Measurements from ENCODE around the gene NDUFB2.
"Not testable (repeated sequence)": the region's sequence is repeated elsewhere in the genome, so short reads cannot be mapped to it uniquely, and the experiment has no call there.

Gene NDUFB2

GRCh38 chr7:140672382-140673062 lies 24.0 kb upstream of the NDUFB2 start, which contains the start of gene ADCK2:
Gene ADCK2 (plus strand): TSS chr7:140672945. CDS start chr7:140673331, 386 bp downstream.
- DNase-seq (ENCODE audit: low read depth, low spot score) = no peak

DNA sequence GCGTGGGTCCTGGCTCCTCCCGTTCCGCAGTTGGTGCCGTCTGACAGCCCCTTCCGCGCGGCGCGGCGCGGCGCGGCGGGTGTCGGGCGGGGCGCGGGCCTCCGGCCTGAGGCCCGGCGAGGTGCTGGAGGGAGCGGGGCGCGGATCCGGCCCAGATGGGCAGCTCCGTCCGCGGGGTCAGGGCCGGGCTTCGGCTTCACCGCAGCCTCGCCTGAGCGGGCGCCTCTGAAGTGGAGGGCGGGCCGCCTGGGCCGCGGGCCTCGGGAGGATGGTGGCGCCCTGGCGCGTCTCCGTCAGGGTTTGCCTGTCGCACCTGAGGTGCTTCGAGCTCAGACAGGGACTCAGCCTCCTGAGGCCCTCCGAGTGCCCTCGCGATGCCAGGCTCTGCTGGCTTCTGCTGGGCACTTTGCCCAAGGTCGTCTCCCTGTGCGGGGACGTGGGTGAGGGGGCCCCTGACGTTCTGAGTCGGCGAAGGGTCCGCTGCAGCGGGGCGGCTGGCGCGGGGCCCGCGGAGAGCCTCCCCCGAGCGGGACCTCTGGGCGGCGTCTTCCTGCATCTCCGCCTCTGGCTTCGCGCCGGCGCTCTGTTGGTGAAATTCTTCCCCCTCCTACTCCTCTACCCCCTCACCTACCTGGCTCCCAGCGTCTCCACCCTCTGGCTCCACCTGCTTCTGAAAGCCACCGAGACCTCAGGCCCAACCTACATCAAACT lies 23.3 kb upstream of the NDUFB2 start:
- peak; percentile 65 for DNase-seq (ENCODE audit: low read depth, low spot score)

- DNase-seq (ENCODE audit: low read depth, low spot score) = no peak
Measured at GRCh38 chr7:140673774-140674155, 22.7 kb upstream of the NDUFB2 start.

- no peak for DNase-seq (ENCODE audit: low read depth, low spot score)
Measured at GRCh38 chr7:140674356-140674800, 22.1 kb upstream of the NDUFB2 start.

GRCh38 chr7:140674899-140675701 lies 21.4 kb upstream of the NDUFB2 start:
- peak; percentile 62 for DNase-seq (ENCODE audit: low read depth, low spot score)

GRCh38 chr7:140675726-140676125 lies 20.8 kb upstream of the NDUFB2 start:
- DNase-seq (ENCODE audit: low read depth, low spot score) = no peak

- DNase-seq (ENCODE audit: low read depth, low spot score) = no peak
Measured at GRCh38 chr7:140676306-140676705, 20.2 kb upstream of the NDUFB2 start.

- DNase-seq (ENCODE audit: low read depth, low spot score) = not testable (repeated sequence)
Measured at GRCh38 chr7:140676956-140677355, 19.6 kb upstream of the NDUFB2 start.

GRCh38 chr7:140677496-140677895 lies 19.0 kb upstream of the NDUFB2 start:
- no peak for DNase-seq (ENCODE audit: low read depth, low spot score)

DNA sequence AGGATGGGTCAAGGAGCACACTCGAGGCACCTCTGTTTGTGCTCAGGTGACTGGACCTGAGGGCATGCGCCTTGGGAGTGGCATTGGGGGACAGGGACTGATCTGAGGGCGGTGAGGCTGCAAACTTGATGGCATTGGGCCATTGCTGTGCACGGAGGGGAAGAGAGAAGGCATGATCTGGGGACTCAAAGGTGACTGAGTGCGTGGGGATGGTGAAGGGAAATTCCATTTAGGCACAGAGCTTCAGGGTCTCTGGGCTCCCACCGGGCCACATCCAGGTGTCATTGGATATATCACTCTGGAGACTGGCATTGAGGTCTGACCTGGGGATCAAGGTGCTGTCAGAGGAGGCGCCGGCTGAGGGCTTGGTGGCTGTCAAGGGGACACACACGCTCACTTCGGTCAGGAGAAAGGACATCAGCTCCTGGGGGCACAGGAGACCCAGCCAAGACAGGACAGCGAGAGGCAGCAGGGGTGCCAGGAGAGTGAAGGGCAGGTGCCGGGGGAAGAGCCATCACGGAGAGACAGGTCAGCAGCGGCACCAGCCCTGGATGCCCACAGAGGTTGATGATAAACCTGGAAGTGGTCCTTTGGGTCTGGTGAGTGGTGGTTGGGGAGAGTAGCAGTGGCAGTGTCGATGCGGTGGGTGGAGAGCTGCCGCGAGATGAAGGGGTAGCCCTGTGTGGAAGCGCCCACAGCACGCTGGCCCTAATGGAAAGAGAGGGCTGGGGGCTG lies 18.3 kb upstream of the NDUFB2 start:
- DNase-seq (ENCODE audit: low read depth, low spot score) = no peak

DNA sequence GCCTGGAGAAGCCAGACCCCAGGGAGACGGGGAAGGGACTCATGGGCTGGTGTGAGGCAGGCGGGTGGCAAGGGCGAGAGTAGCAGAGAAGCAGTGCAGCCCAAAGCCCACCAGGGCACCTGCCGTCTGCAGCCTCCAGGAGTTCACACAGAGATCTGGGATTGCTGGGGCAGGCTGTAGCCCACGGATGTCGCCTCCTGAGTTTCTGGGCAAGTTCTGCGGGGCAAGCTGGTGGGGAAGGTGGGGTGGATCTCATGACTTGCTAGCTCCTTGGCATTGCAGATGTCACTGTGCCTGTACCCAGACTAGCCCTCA lies 17.7 kb upstream of the NDUFB2 start:
- DNase-seq (ENCODE audit: low read depth, low spot score) = no peak

GRCh38 chr7:140679186-140679585 lies 17.3 kb upstream of the NDUFB2 start:
- no peak for DNase-seq (ENCODE audit: low read depth, low spot score)

DNA sequence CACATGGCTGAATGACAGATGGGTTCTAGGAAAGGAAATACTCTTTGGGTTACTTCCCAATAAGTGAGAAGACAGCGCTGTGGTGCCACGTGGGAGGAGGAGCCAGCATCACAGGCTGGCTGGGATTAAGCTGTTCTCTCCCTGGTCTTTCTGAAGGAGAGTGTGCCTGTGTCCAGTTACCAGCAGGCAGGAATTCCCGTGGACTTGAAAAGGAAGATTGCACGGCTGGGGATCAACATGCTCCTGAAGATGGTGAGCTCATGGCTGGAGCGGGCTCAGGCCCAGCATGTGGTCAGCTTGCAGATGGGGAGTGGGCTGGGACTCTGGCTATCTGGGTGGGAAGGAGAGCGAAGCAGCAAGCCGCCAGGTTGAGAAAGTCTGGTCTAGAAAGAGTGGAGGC lies 15.6 kb upstream of the NDUFB2 start:
- no peak for DNase-seq (ENCODE audit: low read depth, low spot score)

DNA sequence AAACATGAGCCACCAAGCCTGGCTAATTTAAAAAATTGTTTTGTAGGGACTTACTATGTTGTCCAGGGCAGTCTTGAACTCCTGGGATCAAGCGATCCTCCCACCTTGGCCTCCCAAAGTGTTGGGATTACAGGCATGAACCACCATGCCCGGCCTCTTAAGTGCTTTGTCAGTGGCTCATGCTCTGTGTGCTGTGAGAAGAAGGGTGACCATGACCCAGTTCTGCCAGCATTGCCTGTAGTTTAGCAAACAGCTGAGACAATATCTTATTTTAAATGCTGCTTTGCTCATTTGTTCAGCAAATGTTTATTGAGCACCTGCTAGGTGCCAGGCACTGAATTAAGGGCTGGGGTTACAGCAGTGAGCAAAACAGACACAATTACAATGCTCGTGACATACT lies 14.7 kb upstream of the NDUFB2 start:
- no peak for DNase-seq (ENCODE audit: low read depth, low spot score)

- no peak for DNase-seq (ENCODE audit: low read depth, low spot score)
Measured at GRCh38 chr7:140683657-140684056, 12.9 kb upstream of the NDUFB2 start.

DNA sequence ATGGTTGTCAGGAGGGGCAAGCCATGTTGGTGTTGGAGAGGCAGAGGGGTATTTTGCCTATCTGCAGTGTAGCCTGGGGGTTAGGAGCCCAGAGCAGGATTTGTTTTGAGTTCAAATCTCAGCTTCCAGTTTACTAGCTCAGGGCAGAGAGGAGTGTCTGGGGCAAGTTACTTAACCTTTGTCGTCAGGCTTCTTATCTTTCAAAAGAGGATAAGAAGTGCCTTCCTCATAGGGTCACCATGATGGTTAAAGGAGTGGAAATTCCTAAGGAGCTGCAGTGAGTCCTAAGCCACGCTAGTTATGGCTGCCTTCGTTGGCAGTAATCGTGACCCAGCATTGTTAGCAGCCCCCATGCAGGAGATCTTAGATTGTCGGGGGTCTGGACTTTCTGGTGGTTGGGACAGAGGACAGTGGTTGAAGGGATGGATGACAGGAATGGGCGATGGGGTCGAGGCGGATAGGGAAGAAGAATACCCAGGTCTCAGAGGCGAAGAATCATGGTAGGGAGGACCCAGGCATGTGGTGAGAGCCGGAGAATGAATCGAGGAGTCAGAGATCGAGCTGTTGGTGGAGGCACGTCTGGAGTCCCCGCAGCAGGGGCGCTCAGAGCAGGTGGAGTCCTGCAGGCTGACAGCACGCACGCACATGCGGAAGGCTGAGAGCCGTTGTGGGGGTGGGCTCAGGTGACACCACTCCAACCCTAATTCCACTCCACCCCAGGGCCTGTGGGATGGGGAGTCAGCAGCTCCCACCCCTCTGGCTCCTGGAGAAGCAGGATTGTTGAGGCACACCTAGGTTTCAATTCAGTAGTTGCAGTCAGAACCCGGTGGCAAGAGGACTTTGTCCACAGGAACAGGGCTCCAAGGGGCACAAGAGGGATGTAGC lies 12.2 kb upstream of the NDUFB2 start:
- DNase-seq (ENCODE audit: low read depth, low spot score) = no peak

DNA sequence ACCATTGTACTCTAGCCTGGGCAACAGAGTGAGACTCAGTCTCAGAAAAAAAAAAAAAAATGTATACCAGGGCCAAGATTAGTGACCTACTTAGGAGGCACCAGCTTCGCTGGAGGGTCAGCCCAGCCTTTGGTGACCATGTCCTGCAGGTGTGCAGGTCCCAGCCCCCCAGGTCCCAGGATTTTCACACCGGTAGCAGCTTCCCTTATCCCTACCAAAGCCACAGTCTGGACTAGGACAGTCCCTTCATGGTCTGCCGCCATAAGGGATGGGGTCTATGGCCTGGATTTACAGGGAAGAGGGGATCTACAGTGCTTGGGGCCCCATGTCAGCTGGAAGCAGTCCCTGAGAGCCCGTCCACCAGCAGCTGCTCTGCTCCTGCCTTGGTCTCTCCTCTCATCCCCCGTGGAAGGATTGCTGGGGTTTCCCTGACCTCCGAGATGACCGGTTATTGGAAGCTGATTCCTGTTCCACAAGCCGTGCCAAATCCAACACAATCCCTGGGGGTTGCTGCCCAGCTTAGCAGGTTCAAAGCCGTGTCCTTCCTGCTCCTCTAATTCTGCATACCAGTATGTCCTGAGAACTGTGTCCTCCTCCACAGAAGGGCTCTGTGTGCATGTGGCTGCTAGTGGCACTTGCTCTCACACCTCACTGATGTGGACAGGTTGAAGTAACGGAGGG lies 11.0 kb upstream of the NDUFB2 start:
- DNase-seq (ENCODE audit: low read depth, low spot score) = no peak

DNA sequence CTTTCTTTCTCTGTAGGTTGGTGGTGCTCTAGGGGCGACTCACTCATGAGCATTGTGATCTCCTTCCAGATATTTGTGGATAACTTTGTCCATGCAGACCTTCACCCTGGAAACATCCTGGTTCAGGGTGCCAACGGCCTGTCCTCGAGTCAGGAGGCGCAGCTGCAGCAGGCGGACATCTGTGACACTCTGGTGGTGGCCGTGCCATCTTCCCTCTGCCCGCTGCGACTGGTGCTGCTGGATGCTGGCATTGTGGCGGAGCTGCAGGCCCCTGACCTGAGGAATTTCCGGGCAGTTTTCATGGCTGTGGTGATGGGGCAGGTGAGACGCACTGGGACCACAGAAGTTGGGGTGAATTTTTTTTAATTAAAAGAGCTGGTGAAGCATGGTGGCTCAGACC lies 9.6 kb upstream of the NDUFB2 start:
- no peak for DNase-seq (ENCODE audit: low read depth, low spot score)

- DNase-seq (ENCODE audit: low read depth, low spot score) = no peak
Measured at GRCh38 chr7:140688341-140688740, 8.2 kb upstream of the NDUFB2 start.

All from astrocyte of the hippocampus (primary cell).